Raji (cell line): ENCODE data around the gene CDK5RAP3.

Experiments
- POLR2A ChIP-seq: IDR thresholded peaks from 2 replicates; pipeline ENCODE4 v1.6.1; 2011; ENCODE audit warnings: low read depth, low read length, control low read depth; ENCODE audit not compliant: insufficient read depth

The CDK5RAP3 gene, protein sequence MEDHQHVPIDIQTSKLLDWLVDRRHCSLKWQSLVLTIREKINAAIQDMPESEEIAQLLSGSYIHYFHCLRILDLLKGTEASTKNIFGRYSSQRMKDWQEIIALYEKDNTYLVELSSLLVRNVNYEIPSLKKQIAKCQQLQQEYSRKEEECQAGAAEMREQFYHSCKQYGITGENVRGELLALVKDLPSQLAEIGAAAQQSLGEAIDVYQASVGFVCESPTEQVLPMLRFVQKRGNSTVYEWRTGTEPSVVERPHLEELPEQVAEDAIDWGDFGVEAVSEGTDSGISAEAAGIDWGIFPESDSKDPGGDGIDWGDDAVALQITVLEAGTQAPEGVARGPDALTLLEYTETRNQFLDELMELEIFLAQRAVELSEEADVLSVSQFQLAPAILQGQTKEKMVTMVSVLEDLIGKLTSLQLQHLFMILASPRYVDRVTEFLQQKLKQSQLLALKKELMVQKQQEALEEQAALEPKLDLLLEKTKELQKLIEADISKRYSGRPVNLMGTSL

DNA sequence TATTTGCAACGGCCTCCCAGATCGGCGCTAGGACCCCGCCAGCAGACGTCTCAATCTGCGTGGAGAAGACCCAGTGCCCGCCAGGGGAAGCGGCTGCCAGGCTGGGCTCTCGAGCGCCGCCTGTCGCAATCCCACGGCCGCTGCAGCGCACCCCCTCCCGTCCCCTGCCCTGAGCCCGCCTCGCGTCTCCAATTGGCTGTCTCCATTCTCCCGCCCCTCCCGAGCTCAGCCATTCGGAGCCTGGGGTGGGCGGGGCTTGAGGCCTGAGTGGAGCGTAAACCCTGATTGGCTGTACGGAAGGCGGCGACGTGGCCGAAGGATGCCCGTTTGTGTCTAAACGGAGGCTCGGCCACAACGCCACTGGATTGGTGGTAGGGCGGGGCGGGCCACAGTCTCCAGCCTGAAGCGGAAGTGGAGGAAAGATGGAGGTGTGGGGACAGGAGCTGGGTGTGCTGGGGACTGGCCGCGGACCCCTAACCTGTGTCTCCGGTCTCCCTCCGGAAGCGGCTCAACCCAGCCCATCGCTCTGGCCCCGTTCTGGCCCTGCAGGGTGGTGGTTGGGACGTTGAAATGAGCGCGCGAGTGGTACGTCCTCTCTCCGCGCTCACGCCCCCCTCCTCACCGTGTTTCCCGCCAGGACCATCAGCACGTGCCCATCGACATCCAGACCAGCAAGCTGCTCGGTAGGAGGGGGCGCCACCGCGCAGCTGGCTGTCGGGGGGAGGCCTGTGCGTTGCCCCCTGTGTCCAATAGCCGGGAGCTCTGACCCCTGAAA, at the start of gene CDK5RAP3:
Gene CDK5RAP3, plus strand, starts transcription at position 389 of the 775 bp plus-strand sequence. Its CDS starts 34 bp downstream, at position 423.
- peak; percentile 93 for TF ChIP-seq POLR2A

GRCh38 chr17:47924785-47925677, 45.9 kb upstream of the CDK5RAP3 start:
- TF ChIP-seq POLR2A = no peak

GRCh38 chr17:47925678-47925988, 45.3 kb upstream of the CDK5RAP3 start:
- TF ChIP-seq POLR2A = no peak

GRCh38 chr17:47927821-47928400, 43.0 kb upstream of the CDK5RAP3 start:
- no peak for TF ChIP-seq POLR2A

GRCh38 chr17:47928415-47928814, 42.5 kb upstream of the CDK5RAP3 start:
- no peak for TF ChIP-seq POLR2A

DNA sequence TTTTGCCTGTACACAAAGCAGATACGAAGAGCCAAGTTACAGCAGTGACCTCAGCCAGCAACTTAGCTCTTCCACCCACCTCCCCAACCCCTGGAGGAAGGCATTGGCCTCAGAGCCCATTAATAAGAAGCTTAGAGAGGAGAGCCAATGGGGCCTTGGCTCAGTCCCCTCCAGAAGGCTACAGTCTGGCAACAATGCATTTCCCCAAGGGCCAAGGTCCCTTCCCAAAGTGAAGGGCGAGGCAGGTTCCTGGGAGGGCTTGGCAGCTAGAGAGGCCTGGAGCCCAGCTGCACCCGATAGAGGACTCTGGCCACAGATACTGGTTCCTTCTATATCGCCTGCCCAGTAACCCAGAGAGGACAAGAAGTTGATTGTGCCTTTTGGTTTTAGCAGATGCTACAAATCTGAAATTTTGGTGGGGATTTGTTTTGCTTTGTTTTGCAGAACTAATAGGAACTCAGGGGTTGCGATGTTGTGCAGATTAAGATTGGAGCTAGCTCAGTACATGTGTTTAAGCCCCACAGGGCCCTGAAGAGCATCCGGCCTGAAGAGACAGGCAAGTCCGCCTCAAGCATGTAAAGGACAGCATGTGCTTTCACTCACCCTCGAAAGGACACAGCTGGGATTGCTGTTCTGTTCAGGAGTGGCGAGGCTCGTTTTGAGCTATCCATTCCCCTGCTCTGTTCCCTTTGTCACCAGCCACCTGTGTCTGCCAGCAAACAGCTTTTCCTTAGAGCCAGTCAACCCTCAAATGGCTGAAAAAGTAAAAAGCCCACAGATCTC, 41.5 kb upstream of the CDK5RAP3 start:
- TF ChIP-seq POLR2A = no peak

DNA sequence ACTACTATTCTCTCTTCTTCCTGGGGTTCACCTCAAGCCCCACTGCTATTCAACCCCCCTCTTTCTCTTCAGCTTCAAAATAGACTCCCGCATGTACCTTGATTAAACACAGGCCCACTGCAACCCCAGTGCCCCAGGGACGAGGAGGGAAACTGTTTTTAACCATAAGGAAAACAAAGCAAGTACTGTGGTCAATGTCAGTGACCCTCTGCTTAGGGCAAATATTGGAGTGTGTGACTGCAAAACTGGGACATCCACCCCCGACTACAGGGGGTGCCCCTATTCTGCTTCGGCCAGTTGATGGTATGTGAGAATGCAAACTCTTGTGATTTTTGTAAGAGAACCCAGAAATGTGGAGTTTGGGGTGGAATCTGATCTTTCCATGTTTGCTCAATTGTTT, 39.1 kb upstream of the CDK5RAP3 start:
- no peak for TF ChIP-seq POLR2A

DNA sequence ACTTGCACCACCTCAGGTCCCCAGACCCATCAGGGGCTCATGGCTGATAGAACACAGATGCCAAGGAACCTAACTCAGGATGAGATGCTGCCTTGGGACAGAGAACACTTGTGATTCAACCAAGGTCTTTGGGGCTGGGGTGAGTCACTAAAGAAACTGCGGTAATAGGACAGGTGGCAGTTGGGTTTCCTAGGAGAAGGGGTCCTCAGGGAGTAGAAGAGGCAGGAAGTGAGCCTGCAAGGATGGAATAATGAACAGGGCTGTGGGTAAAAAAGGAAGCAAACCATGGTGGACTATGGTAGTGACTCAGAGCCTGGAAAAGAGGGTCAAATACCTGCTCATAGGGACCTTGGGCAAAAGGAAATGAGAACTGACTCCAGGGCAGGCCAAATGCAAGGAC, 36.1 kb upstream of the CDK5RAP3 start:
- TF ChIP-seq POLR2A = no peak

DNA sequence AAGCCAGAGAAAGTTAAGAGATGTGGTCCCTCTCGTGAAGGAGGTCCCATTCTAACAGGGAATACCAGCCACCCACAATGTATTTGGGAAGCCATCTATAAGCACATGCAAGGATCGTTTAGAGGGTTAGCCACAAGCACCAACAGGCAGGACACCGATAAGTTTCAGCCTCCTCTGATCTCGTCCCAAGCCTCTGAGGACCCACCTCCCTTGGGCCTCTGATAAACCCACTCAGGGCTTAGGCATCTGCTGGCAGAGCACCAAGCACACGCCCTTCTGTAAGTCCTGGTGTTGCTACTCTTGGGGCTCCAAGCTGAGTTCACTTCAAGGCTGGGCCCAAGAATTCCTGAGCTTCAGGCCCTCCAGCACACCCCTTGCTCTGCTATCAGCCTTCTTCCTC, 35.0 kb upstream of the CDK5RAP3 start:
- TF ChIP-seq POLR2A = no peak

DNA sequence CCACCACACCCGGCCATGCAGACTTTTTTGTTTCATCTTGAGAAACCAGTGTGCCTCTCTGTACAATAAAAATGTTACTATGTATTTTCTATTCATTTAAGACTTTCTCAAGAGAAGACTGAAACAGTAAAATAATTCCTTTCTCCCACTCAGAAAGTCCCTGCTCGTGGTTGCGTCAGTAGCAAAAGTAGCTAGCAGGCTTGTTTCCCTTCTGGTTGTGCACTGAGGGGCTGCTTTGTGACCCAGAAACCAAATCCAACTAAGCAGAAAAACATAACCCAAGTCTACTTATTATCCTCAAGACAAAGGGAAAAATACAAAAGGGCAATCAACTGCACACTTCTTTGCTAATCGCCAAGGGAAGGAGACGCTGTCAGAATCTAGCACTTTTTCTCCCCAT, 33.0 kb upstream of the CDK5RAP3 start:
- no peak for TF ChIP-seq POLR2A

GRCh38 chr17:47941246-47942095, 29.4 kb upstream of the CDK5RAP3 start, which contains the start of gene PNPO:
Gene PNPO (plus strand): TSS chr17:47941571. CDS start chr17:47941676, 105 bp downstream.
- peak; percentile 62 for TF ChIP-seq POLR2A

- TF ChIP-seq POLR2A = no peak
Measured at GRCh38 chr17:47942096-47942510, 28.8 kb upstream of the CDK5RAP3 start.

DNA sequence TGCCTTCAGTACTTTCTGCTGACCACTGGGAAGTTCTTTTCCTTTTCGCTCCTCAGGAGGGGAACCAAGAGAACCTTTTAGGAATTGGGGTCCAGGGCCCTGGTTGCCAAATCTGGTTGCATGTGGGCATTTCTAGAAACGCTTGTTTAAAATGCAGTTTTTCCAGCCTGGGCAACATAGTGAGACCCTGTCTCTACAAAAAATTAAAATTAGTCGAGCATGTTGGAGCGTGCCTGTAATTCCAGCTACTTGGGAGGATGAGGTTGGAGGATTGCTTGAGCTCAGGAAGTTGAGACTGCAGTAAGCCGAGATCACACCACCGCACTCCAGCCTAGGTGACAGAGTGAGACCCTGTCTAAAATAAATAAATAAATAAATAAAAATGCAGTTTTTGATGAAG, 28.3 kb upstream of the CDK5RAP3 start:
- TF ChIP-seq POLR2A = no peak

- TF ChIP-seq POLR2A = no peak
Measured at GRCh38 chr17:47945080-47945479, 25.8 kb upstream of the CDK5RAP3 start.
